GM06990 (cell line): ENCODE measurements around the gene MSANTD1.

Source experiments
- DNase-seq: peaks from one replicate; pipeline ENCODE4 v3.0.0-alpha.2; 2011; ENCODE audit not compliant: insufficient read length; ENCODE audit errors: extremely low read depth
- H3K27me3 ChIP-seq: replicated peaks from 2 replicates; pipeline ENCODE4 v1.6.0; 2011; ENCODE audit warnings: low read length; ENCODE audit not compliant: control insufficient read depth, insufficient read depth
- H3K36me3 ChIP-seq: 2 replicates; pipeline ENCODE4 v1.5.1; 2011; ENCODE audit warnings: low read length; ENCODE audit not compliant: control insufficient read depth, insufficient read depth
- H3K4me3 ChIP-seq: replicated peaks from 2 replicates; pipeline ENCODE4 v1.5.1; 2011; ENCODE audit warnings: low read depth, mild to moderate bottlenecking, control low read depth, low read length
- CTCF ChIP-seq: IDR thresholded peaks from 2 replicates; pipeline ENCODE4 v1.5.1; 2011; ENCODE audit warnings: low read length, control low read depth, mild to moderate bottlenecking, inconsistent platforms; ENCODE audit not compliant: insufficient read depth, poor library complexity, severe bottlenecking

The MSANTD1 gene

GRCh38 chr4:3268395-3269104 is 19.6 kb downstream of the MSANTD1 start:
- Histone ChIP-seq H3K4me3 (no peak overlapping the region), H3K27me3 (no peaks in the 10 kb centered on the region), H3K36me3 (no peaks in the 10 kb centered on the region)
- no peak for DNase-seq
- no peak for TF ChIP-seq CTCF

- no peaks in the 10 kb centered on the region for H3K27me3 ChIP-seq
- no peak overlapping the region for H3K4me3 ChIP-seq
- no peak for DNase-seq
- TF ChIP-seq CTCF, result no peak
- no peaks in the 10 kb centered on the region for H3K36me3 ChIP-seq
These were observed 20.4 kb downstream of the MSANTD1 start for GRCh38 chr4:3269105-3269927.

GRCh38 chr4:3269991-3270611 is 21.1 kb downstream of the MSANTD1 start:
- no peaks in the 10 kb centered on the region for H3K36me3 ChIP-seq
- H3K4me3 ChIP-seq, result no peak overlapping the region
- TF ChIP-seq CTCF, result no peak
- H3K27me3 ChIP-seq, result no peaks in the 10 kb centered on the region
- no peak for DNase-seq

GRCh38 chr4:3271131-3271530 is 22.2 kb downstream of the MSANTD1 start:
- Histone ChIP-seq H3K27me3 (no peaks in the 10 kb centered on the region), H3K4me3 (no peak overlapping the region), H3K36me3 (no peaks in the 10 kb centered on the region)
- no peak for TF ChIP-seq CTCF
- no peak for DNase-seq

GRCh38 chr4:3276986-3277385 is 28.0 kb downstream of the MSANTD1 start:
- H3K27me3 ChIP-seq, result no peaks in the 10 kb centered on the region
- no peak overlapping the region for H3K4me3 ChIP-seq
- TF ChIP-seq CTCF, result no peak
- H3K36me3 ChIP-seq, result no peaks in the 10 kb centered on the region
- no peak for DNase-seq
